Activated CD4-positive, alpha-beta memory T cell treated with anti-CD3 and anti-CD28 coated beads, Interleukin-2, amount 10 ng/mL, durations not matched to agents 7 days and 5 days (primary cell): ENCODE results near the gene SETX. TPM values are rescaled to one million over a fixed set of nuclear protein-coding genes. Genes with fewer than 3 reads are reported as not detected.
"Not testable (repeated sequence)": the region's sequence is repeated elsewhere in the genome, so short reads cannot be mapped to it uniquely, and the experiment has no call there.

Experiments used
- CTCF ChIA-PET: fragments of 350-600 bp; sonication (Branson Sonifier 250); formaldehyde crosslinking; loops from one replicate; lab custom pipeline; 2021; ENCODE audit warnings: antibody characterized with exemption, inconsistent platforms; lab: Charles Lee
- POLR2A ChIA-PET: fragments of 350-600 bp; sonication (Branson Sonifier 250); formaldehyde crosslinking; loops from one replicate; lab custom pipeline; 2021; ENCODE audit warnings: antibody characterized with exemption; lab: Charles Lee
- DNase-seq: peaks from one replicate; pipeline ENCODE4 v3.0.0-alpha.2; 2020
- H3K27ac Mint-ChIP-seq: one replicate; pipeline ENCODE4 v1.8.0; 2021; ENCODE audit warnings: mild to moderate bottlenecking, mixed read lengths
- H3K27me3 Mint-ChIP-seq: one replicate; pipeline ENCODE4 v1.8.0; 2021; ENCODE audit warnings: mixed read lengths
- H3K36me3 Mint-ChIP-seq: one replicate; pipeline ENCODE4 v1.8.0; 2021; ENCODE audit warnings: low read depth, mixed read lengths
- H3K4me1 Mint-ChIP-seq: one replicate; pipeline ENCODE4 v1.8.0; 2021; ENCODE audit warnings: mixed read lengths
- H3K4me3 Mint-ChIP-seq: one replicate; pipeline ENCODE4 v1.8.0; 2021; ENCODE audit warnings: mild to moderate bottlenecking, mixed read lengths
- H3K9me3 Mint-ChIP-seq: one replicate; pipeline ENCODE4 v1.8.0; 2021; ENCODE audit warnings: mixed read lengths
- total RNA-seq, 2 experiments: library from RNA; stranded (reverse); gene quantifications; one replicate each; pipeline ENCODE4 v1.2.3, GENCODE V29; 2021

SETX gene
- total RNA-seq, 2 experiments from 2014 or later: 63.7 to 69.4 TPM

GRCh38 chr9:132309056-132309455 lies 45.7 kb downstream of the SETX start:
- POLR2A ChIA-PET: interaction anchor here (0.7 to 1.5 kb wide), 3 partner anchors 9 to 13 kb away, joined by 3 read pairs; no protein-coding TSS in a partner anchor
- Mint-ChIP-seq H3K4me3 (no peak overlapping the region), H3K36me3 (peaks cover 75% of the 10 kb centered on the region), H3K4me1 (peaks cover 5% of the 10 kb centered on the region), H3K27me3 (no peaks in the 10 kb centered on the region), H3K9me3 (no peaks in the 10 kb centered on the region), H3K27ac (no peak overlapping the region)
- DNase-seq: no peak
- CTCF ChIA-PET: interaction anchor here (0.9 kb wide), 1 partner anchor 139 kb away, joined by 3 read pairs; no protein-coding TSS in a partner anchor

DNA sequence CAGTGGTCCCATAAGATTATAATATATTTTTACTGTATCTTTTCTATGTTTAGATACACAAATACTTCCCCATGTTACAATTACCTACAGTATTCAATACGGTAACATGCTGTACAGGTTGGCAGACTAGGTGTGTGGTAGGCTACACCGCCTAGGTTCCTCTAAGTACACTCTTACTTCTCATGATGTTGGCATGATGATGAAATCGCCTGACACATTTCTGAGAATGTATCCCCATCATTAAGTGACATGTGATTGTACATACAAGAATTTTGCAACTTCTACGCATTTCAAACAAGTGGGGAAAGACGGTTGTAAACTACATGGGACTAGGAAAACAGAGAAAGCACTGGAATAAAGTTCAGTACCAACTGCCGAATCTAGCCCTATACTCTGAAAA lies 53.3 kb downstream of the SETX start:
- CTCF ChIA-PET: no interaction called here
- H3K4me1 Mint-ChIP-seq: peaks cover 11% of the 10 kb centered on the region
- peaks cover 68% of the 10 kb centered on the region for H3K36me3 Mint-ChIP-seq
- POLR2A ChIA-PET: no interaction called here
- no peak for DNase-seq
- H3K4me3 Mint-ChIP-seq: no peak overlapping the region
- no peaks in the 10 kb centered on the region for H3K27me3 Mint-ChIP-seq
- H3K9me3 Mint-ChIP-seq: no peaks in the 10 kb centered on the region
- no peak overlapping the region for H3K27ac Mint-ChIP-seq

DNA sequence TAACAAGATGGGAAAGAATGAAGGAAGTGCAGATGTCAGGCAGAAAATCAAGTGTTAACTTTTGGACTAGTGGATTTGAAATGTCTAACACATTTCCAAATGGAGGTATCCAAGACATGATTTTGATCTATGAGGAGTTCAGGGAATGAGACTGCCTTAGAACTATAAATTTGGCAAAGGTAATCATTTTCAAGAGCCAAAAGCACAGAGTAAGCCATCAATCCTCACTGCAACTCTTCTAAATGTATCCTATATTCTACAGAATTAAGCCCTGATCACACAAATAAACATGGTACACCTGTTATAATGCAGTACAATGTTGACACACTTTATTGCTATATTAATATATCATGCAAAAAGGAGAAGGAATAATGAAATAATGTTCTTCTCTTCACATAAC lies 55.6 kb downstream of the SETX start:
- Mint-ChIP-seq H3K27ac (no peak overlapping the region), H3K36me3 (peaks cover 81% of the 10 kb centered on the region), H3K4me1 (peaks cover 15% of the 10 kb centered on the region), H3K4me3 (no peak overlapping the region), H3K27me3 (no peaks in the 10 kb centered on the region), H3K9me3 (no peaks in the 10 kb centered on the region)
- POLR2A ChIA-PET: no interaction called here
- CTCF ChIA-PET: no interaction called here
- no peak for DNase-seq

DNA sequence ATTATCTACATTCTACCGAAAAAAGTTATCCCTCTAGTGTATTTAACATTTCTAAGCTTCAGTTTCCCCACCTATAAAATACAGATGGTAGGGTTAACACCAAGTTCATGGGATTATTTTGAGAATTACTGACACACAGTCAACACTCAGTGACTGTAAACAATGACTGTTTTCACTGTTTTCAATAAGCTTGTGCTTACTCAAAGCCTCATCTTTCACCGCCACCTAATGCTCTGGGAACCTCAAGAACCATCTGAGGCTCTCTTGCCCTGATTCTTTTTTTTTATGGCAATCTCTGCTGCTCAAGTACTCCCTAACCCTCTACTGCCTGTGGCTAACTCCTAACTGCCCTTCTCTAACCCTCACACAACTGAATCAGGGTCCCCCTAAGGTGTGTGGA lies 59.6 kb downstream of the SETX start:
- Mint-ChIP-seq H3K4me3 (no peak overlapping the region), H3K9me3 (no peaks in the 10 kb centered on the region), H3K36me3 (peaks cover 73% of the 10 kb centered on the region), H3K4me1 (peaks cover 18% of the 10 kb centered on the region), H3K27me3 (no peaks in the 10 kb centered on the region), H3K27ac (peak overlapping the region; percentile 26)
- ChIA-PET CTCF (interaction anchor here (1.7 kb wide), 1 partner anchor 36 kb away, joined by 4 read pairs; no protein-coding TSS in a partner anchor), POLR2A (interaction anchor here (2.5 kb wide), 1 partner anchor 56 kb away, joined by 7 read pairs; no protein-coding TSS in a partner anchor)
- DNase-seq: no peak

DNA sequence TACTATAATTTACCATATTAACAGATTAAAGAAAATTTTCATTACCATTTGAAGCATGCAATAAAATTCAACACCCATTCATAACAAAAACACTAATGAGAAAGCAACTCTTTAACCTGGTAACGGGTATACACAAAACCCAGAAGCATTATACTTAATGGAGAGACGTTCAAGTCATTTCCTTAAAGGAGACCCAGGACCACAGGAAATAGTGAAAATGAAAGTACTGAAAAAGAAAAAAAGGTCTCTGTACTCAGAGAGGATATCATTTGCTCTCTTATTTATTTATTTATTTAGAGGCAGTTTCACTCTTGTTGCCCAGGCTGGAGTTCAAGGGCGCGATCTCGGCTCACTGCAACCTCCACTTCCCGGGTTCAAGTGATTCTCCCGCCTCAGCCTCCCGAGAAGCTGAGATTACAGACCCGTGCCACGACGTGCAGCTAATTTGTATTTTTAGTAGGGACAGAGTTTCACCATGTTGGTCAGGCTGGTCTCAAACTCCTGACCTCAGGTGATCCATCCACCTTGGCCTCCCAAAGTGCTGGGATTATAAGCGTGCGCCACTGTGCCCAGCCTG lies 61.6 kb downstream of the SETX start:
- H3K27me3 Mint-ChIP-seq: no peaks in the 10 kb centered on the region
- CTCF ChIA-PET: no interaction called here
- H3K27ac Mint-ChIP-seq: no peak overlapping the region

GRCh38 chr9:132288966-132289365 lies 65.8 kb downstream of the SETX start:
- H3K9me3 Mint-ChIP-seq: no peaks in the 10 kb centered on the region
- no peak overlapping the region for H3K27ac Mint-ChIP-seq
- peaks cover 20% of the 10 kb centered on the region for H3K4me1 Mint-ChIP-seq
- no peaks in the 10 kb centered on the region for H3K27me3 Mint-ChIP-seq
- CTCF ChIA-PET: interaction anchor here (1.2 kb wide), 1 partner anchor 20 kb away, joined by 3 read pairs; no protein-coding TSS in a partner anchor
- H3K36me3 Mint-ChIP-seq: peaks cover 47% of the 10 kb centered on the region
- no peak overlapping the region for H3K4me3 Mint-ChIP-seq
- no peak for DNase-seq
- POLR2A ChIA-PET: no interaction called here

More for the DNA sequence above, 61.6 kb downstream of the SETX start:
- POLR2A ChIA-PET: interaction anchor here (1.2 kb wide), 1 partner anchor 61 kb away, joined by 3 read pairs; no protein-coding TSS in a partner anchor
- Mint-ChIP-seq H3K36me3 (peaks cover 63% of the 10 kb centered on the region), H3K4me1 (peaks cover 26% of the 10 kb centered on the region), H3K9me3 (no peaks in the 10 kb centered on the region), H3K4me3 (no peak overlapping the region)
- DNase-seq: no peak

- ChIA-PET POLR2A (no interaction called here), CTCF (no interaction called here)
- Mint-ChIP-seq H3K27ac (peak overlapping the region; percentile 34), H3K36me3 (peaks cover 50% of the 10 kb centered on the region), H3K4me3 (no peak overlapping the region), H3K27me3 (no peaks in the 10 kb centered on the region), H3K9me3 (no peaks in the 10 kb centered on the region), H3K4me1 (peaks cover 18% of the 10 kb centered on the region)
- no peak for DNase-seq
These were observed 66.4 kb downstream of the SETX start for GRCh38 chr9:132288361-132288760.

- H3K36me3 Mint-ChIP-seq: peaks cover 53% of the 10 kb centered on the region
- ChIA-PET CTCF (interaction anchor here (1.3 kb wide), 1 partner anchor 19 kb away, joined by 3 read pairs; no protein-coding TSS in a partner anchor), POLR2A (no interaction called here)
- no peaks in the 10 kb centered on the region for H3K27me3 Mint-ChIP-seq
- H3K9me3 Mint-ChIP-seq: no peaks in the 10 kb centered on the region
- H3K27ac Mint-ChIP-seq: no peak overlapping the region
- no peak overlapping the region for H3K4me3 Mint-ChIP-seq
- no peak for DNase-seq
- H3K4me1 Mint-ChIP-seq: peaks cover 12% of the 10 kb centered on the region
These were observed 67.5 kb downstream of the SETX start for GRCh38 chr9:132287256-132287760.

DNA sequence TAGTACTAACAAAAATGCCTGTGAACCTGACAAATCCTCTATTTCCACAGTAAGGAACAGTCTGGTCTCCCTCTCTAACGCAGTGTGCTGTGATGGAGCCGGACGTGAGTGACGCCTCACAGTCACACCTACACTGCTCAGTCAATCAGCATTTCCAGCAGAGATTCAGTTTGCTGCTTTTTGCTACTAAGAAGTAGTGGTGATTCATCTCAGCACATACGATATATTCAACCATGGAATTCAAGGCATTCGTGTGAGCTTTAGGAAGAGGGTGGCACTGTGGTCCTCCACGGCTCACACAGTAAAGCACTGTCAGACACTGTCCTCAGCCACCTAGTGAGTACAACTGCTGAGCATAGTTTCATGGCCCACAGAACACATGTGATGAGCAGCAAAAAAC lies 70.9 kb downstream of the SETX start:
- ChIA-PET CTCF (no interaction called here), POLR2A (no interaction called here)
- Mint-ChIP-seq H3K36me3 (peaks cover 64% of the 10 kb centered on the region), H3K27me3 (no peaks in the 10 kb centered on the region), H3K4me1 (peaks cover 7% of the 10 kb centered on the region), H3K27ac (no peak overlapping the region), H3K9me3 (no peaks in the 10 kb centered on the region), H3K4me3 (no peak overlapping the region)
- no peak for DNase-seq

GRCh38 chr9:132283165-132283564 lies 71.6 kb downstream of the SETX start:
- H3K9me3 Mint-ChIP-seq: no peaks in the 10 kb centered on the region
- H3K27me3 Mint-ChIP-seq: no peaks in the 10 kb centered on the region
- no peak overlapping the region for H3K27ac Mint-ChIP-seq
- ChIA-PET POLR2A (no interaction called here), CTCF (no interaction called here)
- no peak overlapping the region for H3K4me3 Mint-ChIP-seq
- peaks cover 65% of the 10 kb centered on the region for H3K36me3 Mint-ChIP-seq
- H3K4me1 Mint-ChIP-seq: no peaks in the 10 kb centered on the region
- no peak for DNase-seq

DNA sequence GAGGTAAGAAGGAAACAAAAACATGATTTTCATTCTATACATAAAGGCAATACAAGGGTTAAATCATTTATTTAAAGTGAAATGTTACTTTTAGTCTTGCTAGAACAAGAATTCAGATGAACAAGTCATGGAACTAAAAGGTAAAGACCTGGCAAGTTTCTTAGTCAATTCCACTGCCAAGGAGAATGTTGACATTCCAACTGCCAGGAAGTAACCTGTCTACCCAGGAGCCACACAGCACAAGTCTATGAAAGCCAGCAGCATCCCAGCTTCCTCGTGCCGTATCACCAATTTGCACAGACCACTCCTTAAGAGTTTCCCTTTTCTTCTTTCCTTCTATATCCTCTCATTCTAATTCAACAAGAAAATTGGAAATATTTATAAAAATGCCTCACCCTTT lies 79.9 kb downstream of the SETX start:
- Mint-ChIP-seq H3K9me3 (no peaks in the 10 kb centered on the region), H3K4me3 (no peak overlapping the region), H3K27me3 (no peaks in the 10 kb centered on the region), H3K36me3 (peaks cover 90% of the 10 kb centered on the region), H3K27ac (no peak overlapping the region), H3K4me1 (no peaks in the 10 kb centered on the region)
- ChIA-PET CTCF (interaction anchor here (1.5 to 1.8 kb wide), 2 partner anchors 16 to 22 kb away, joined by 6 to 7 read pairs; no protein-coding TSS in a partner anchor), POLR2A (no interaction called here)
- DNase-seq: no peak

GRCh38 chr9:132269704-132270516 lies 84.9 kb downstream of the SETX start:
- not testable (repeated sequence) for H3K27me3 Mint-ChIP-seq, H3K9me3 Mint-ChIP-seq, H3K4me1 Mint-ChIP-seq, H3K4me3 Mint-ChIP-seq
- peak; percentile 23 for DNase-seq
- Mint-ChIP-seq H3K36me3 (peaks cover 78% of the 10 kb centered on the region), H3K27ac (peak overlapping the region; percentile 44)
- POLR2A ChIA-PET: interaction anchor here (0.6 kb wide), 2 partner anchors 99 to 864 kb away, joined by 3 read pairs; no protein-coding TSS in a partner anchor
- CTCF ChIA-PET: interaction anchor here (1.3 to 2.4 kb wide), 9 partner anchors 11 to 512 kb away, joined by 3 to 19 read pairs (median 5); no protein-coding TSS in a partner anchor
